Keratinocyte (primary cell): ENCODE results near the gene APBB2.

Source experiments
- EZH2 ChIP-seq: IDR thresholded peaks from one replicate; pipeline ENCODE4 v1.6.1; 2012; ENCODE audit warnings: inconsistent platforms, mild to moderate bottlenecking, low read length, moderate library complexity
- TF ChIP-seq, protein P1 (sequence below), 3 experiments: IDR thresholded peaks in 1 of 3; conservative IDR thresholded peaks in 1 of 3; optimal IDR thresholded peaks in 1 of 3; 2 replicates in 2 of 3; 3 replicates in 1 of 3; pipeline versions ENCODE3 to v1.5.1; 2011; ENCODE audit warnings: low read length in 3 of 3, mild to moderate bottlenecking in 3 of 3, moderate library complexity in 2 of 3, control low read depth in 1 of 3, inconsistent platforms in 1 of 3; ENCODE audit not compliant: insufficient read depth in 2 of 3; ENCODE audit errors: extremely low read depth in 1 of 3

- TF ChIP-seq, protein P1, sequence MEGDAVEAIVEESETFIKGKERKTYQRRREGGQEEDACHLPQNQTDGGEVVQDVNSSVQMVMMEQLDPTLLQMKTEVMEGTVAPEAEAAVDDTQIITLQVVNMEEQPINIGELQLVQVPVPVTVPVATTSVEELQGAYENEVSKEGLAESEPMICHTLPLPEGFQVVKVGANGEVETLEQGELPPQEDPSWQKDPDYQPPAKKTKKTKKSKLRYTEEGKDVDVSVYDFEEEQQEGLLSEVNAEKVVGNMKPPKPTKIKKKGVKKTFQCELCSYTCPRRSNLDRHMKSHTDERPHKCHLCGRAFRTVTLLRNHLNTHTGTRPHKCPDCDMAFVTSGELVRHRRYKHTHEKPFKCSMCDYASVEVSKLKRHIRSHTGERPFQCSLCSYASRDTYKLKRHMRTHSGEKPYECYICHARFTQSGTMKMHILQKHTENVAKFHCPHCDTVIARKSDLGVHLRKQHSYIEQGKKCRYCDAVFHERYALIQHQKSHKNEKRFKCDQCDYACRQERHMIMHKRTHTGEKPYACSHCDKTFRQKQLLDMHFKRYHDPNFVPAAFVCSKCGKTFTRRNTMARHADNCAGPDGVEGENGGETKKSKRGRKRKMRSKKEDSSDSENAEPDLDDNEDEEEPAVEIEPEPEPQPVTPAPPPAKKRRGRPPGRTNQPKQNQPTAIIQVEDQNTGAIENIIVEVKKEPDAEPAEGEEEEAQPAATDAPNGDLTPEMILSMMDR (optimal IDR thresholded peaks at IDR 0.05 in 1 of 3, IDR thresholded peaks at IDR 0.05 in 1 of 3, conservative IDR thresholded peaks at IDR 0.05 in 1 of 3; ENCODE audit: extremely low read depth in 1 of 3, insufficient read depth in 2 of 3, low read length in 3 of 3): no peak
- no peak for TF ChIP-seq EZH2
These were observed 371.5 kb downstream of the APBB2 start for GRCh38 chr4:40842725-40843423.
